RWPE1 (cell line): ENCODE data around the gene NOX5.

Experiments
- CTCF ChIA-PET: fragments of 350-600 bp; sonication (Branson Sonifier 250); formaldehyde crosslinking; extraction: SDS; loops from one replicate; lab custom pipeline; 2021; lab: Yijun Ruan, JAX
- POLR2A ChIA-PET: fragments of 400-600 bp; formaldehyde crosslinking; extraction: SDS; loops from one replicate; lab custom pipeline; 2020; ENCODE audit warnings: antibody characterized with exemption; ENCODE audit not compliant: low non-redundant PET; lab: Yijun Ruan, JAX
- DNase-seq: peaks from one replicate; pipeline ENCODE4 v3.0.0; 2012; ENCODE audit warnings: low spot score
- H3K27ac ChIP-seq: fragments of 450-650 bp; 2 replicates; pipeline ENCODE4 v1.5.1; 2017
- CTCF ChIP-seq: fragments of 450-650 bp; conservative IDR thresholded peaks from 2 replicates; pipeline ENCODE4 v1.5.1; 2017; ENCODE audit warnings: low read depth, mild to moderate bottlenecking

NOX5 gene

DNA sequence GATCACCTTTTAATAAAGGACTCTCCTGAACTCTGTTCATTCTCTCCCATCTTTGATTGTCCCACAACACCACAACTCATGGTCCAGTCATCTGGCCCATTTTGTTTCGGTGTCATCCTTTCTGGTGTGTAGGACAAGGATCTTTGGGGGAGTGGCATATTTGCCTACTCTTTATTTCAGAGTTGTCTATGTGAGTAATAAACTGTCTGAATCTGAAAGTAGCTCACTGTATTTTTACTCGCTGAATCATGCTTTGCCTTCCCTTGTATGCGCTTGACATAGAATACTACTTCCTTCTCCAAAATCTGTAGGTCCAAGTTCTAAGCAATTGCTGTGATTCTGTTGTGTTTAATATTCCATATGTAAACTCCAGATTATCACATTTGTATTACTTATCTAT is 29.9 kb upstream of the NOX5 start:
- CTCF ChIA-PET: no interaction called here
- DNase-seq: no peak
- POLR2A ChIA-PET: no interaction called here
- H3K27ac ChIP-seq: no peak overlapping the region
- TF ChIP-seq CTCF: no peak

GRCh38 chr15:68985361-68985891 is 29.1 kb upstream of the NOX5 start:
- DNase-seq: no peak
- POLR2A ChIA-PET: no interaction called here
- no peak overlapping the region for H3K27ac ChIP-seq
- no peak for TF ChIP-seq CTCF
- CTCF ChIA-PET: no interaction called here

GRCh38 chr15:68986322-68986721 is 28.2 kb upstream of the NOX5 start:
- TF ChIP-seq CTCF: no peak
- ChIA-PET POLR2A (no interaction called here), CTCF (interaction anchor here (1.2 kb wide), 1 partner anchor 61 kb away, joined by 3 read pairs; no protein-coding TSS in a partner anchor)
- no peak for DNase-seq
- no peak overlapping the region for H3K27ac ChIP-seq

GRCh38 chr15:68987120-68987519 is 27.4 kb upstream of the NOX5 start:
- CTCF ChIA-PET: interaction anchor here (0.7 to 1.2 kb wide), 2 partner anchors 61 to 62 kb away, joined by 3 read pairs; no protein-coding TSS in a partner anchor
- no peak overlapping the region for H3K27ac ChIP-seq
- POLR2A ChIA-PET: no interaction called here
- no peak for DNase-seq
- no peak for TF ChIP-seq CTCF

- ChIA-PET POLR2A (no interaction called here), CTCF (interaction anchor here (0.7 to 1.2 kb wide), 2 partner anchors 60 to 63 kb away, joined by 3 read pairs; no protein-coding TSS in a partner anchor)
- TF ChIP-seq CTCF: no peak
- no peak overlapping the region for H3K27ac ChIP-seq
- no peak for DNase-seq
Observed at GRCh38 chr15:68987676-68988075, 26.8 kb upstream of the NOX5 start.

DNA sequence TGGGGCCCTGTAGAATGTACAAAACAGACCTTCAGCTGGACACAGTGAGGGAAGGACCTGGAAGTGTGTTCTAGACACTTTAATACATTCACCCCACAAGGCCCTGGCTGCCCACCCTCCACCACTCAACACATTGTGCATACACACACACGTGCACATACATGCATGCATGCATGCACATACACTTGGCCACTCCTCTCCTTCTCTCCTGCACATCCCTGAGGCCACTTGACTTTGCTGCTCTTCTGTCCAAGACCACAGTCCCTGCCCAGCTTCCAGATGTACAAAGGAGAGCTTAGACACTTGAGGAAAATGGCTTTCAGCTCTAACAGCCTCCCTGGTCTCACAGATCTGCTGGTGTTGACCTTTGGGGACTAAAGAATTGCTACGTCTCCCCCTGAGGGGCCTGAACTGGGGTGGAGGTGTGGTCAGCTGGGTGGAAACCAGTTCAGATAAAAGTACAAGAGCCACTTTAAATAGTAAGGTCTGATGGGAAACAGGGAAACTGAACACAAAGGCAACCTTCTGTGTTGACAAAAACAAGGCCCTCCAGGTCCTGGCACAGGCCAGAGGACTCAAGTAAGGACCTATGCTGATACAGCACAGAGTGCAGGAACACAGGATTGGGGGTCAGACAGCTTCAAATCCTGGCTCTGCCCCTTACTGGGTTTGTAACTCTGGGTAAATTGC is 24.8 kb upstream of the NOX5 start:
- no peak for TF ChIP-seq CTCF
- CTCF ChIA-PET: interaction anchor here (0.7 kb wide), 1 partner anchor 70 kb away, joined by 3 read pairs; no protein-coding TSS in a partner anchor

More for the DNA sequence above, 24.8 kb upstream of the NOX5 start:
- POLR2A ChIA-PET: no interaction called here
- no peak overlapping the region for H3K27ac ChIP-seq
- no peak for DNase-seq
